ENCODE data around the gene UNC5B. TPM values are rescaled to one million over a fixed set of nuclear protein-coding genes. Genes with fewer than 3 reads are reported as not detected.

The UNC5B gene
- total RNA-seq, 6 donors from 2014 or later, result 8.4 to 27.7 (median 20.5) TPM

DNA sequence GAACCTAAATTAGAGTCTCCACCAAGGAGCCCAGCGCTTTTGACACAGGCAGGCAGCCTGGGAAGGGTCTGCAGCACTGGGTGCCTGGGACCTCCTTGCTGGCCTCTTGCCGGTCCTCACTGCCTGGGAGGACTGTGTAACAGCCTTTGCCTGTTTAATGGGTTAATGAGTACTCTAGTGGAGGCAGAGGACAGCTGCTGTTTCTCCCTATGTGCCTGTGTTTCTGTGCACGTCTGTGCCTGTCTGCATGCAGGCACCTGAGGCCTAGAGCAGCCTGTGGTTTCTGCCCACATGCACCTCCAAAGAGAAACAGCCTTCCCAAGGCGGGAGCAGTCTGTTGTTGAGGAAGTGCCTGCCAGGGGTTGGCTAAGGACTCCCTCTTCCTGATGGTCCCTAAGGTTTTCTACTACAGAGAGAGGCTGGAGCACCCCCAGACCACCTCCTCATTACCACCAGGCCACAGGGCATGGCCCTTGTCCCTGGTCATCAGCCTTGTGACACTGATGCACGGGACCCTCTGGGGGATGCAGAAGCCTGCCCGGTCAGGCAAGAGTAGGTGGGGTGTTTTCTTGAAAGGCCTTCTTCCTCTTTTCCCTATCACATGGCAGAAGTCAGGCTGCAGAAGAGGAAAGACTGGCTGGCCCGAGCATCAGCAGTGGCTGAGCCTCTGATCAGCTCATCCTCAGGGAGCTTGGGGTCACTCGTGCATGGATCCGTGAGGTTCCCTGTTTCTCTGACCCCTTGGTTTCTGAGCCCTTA lies 120.9 kb downstream of the UNC5B start:
- DNase-seq (peak in 1 of 2 donors; percentile 53), ATAC-seq (ENCODE audit: low FRiP score in 2 of 2) (peak; percentile 41 to 70)
- Histone ChIP-seq H3K36me3 (peaks cover 0 to 3% (median under 1%) of the 10 kb centered on the region in 4 donors), H3K27me3 (no peaks in the 10 kb centered on the region), H3K9me3 (no peaks in the 10 kb centered on the region), H3K27ac (peak overlapping the region in 1 of 4 donors; percentile 69), H3K4me1 (peaks cover 6 to 14% (median 10%) of the 10 kb centered on the region in 4 donors), H3K4me3 (no peak overlapping the region)
- 58 to 81% methylated on average over 6 to 9 of the region's 9 CpGs for WGBS, 2 donors
- no peak for TF ChIP-seq POLR2AphosphoS5 (IDR thresholded peaks at IDR 0.05)
- TF ChIP-seq, protein P1, sequence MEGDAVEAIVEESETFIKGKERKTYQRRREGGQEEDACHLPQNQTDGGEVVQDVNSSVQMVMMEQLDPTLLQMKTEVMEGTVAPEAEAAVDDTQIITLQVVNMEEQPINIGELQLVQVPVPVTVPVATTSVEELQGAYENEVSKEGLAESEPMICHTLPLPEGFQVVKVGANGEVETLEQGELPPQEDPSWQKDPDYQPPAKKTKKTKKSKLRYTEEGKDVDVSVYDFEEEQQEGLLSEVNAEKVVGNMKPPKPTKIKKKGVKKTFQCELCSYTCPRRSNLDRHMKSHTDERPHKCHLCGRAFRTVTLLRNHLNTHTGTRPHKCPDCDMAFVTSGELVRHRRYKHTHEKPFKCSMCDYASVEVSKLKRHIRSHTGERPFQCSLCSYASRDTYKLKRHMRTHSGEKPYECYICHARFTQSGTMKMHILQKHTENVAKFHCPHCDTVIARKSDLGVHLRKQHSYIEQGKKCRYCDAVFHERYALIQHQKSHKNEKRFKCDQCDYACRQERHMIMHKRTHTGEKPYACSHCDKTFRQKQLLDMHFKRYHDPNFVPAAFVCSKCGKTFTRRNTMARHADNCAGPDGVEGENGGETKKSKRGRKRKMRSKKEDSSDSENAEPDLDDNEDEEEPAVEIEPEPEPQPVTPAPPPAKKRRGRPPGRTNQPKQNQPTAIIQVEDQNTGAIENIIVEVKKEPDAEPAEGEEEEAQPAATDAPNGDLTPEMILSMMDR (IDR thresholded peaks at IDR 0.05), result no peak
- peak in 1 of 4 donors; percentile 23 for TF ChIP-seq POLR2A (IDR thresholded peaks at IDR 0.05)

GRCh38 chr10:71334221-71334791 lies 121.9 kb downstream of the UNC5B start:
- Histone ChIP-seq H3K9me3 (no peaks in the 10 kb centered on the region), H3K27ac (peak overlapping the region in 1 of 4 donors; percentile 64), H3K27me3 (no peaks in the 10 kb centered on the region), H3K4me3 (no peak overlapping the region), H3K4me1 (peaks cover 6 to 14% (median 10%) of the 10 kb centered on the region in 4 donors), H3K36me3 (peaks cover 0 to 12% (median 1%) of the 10 kb centered on the region in 4 donors)
- ATAC-seq (ENCODE audit: low FRiP score in 2 of 2), result no peak
- TF ChIP-seq POLR2A (IDR thresholded peaks at IDR 0.05) (no peak), POLR2AphosphoS5 (IDR thresholded peaks at IDR 0.05) (no peak), EP300 (IDR thresholded peaks at IDR 0.05) (no peak)
- TF ChIP-seq, protein P1 (IDR thresholded peaks at IDR 0.05), result no peak
- WGBS, 2 donors, result 70 to 76% methylated on average over 12 of the region's 12 CpGs
- DNase-seq, result peak in 1 of 2 donors; percentile 30

GRCh38 chr10:71335173-71335708 lies 122.9 kb downstream of the UNC5B start:
- Histone ChIP-seq H3K4me3 (no peak overlapping the region), H3K36me3 (peaks cover 0 to 21% (median 1%) of the 10 kb centered on the region in 4 donors), H3K9me3 (no peaks in the 10 kb centered on the region), H3K27me3 (no peaks in the 10 kb centered on the region), H3K4me1 (peaks cover 6 to 14% (median 10%) of the 10 kb centered on the region in 4 donors), H3K27ac (no peak overlapping the region)
- 84 to 87% methylated on average over 15 of the region's 15 CpGs for WGBS, 2 donors
- DNase-seq (peak in 1 of 2 donors; percentile 27), ATAC-seq (ENCODE audit: low FRiP score in 2 of 2) (no peak)
- TF ChIP-seq POLR2AphosphoS5 (IDR thresholded peaks at IDR 0.05) (no peak), POLR2A (IDR thresholded peaks at IDR 0.05) (no peak), EP300 (IDR thresholded peaks at IDR 0.05) (no peak)
- TF ChIP-seq, protein P1 (IDR thresholded peaks at IDR 0.05), result no peak

DNA sequence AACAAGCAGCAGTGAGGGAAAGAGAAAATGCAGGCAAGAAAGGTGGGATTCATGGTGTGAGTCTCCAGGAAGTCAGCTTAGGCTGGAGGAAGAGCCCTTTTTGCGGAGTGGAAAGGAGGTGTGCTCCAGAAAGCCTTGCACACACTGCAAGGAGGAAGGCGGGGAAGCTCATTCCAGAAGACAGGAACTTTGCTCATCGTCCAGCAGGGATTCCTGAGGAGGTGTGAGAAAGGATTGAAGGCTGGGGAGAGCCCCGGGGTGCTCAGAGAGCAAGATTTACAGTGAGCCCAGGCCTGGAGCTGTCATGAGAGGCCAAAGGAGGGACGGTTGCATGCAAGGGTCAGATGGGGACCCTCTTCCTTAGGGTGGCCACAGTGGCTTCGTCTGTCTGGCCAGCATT lies 124.3 kb downstream of the UNC5B start:
- no peak for TF ChIP-seq POLR2AphosphoS5 (IDR thresholded peaks at IDR 0.05)
- TF ChIP-seq EP300 (IDR thresholded peaks at IDR 0.05), result no peak
- TF ChIP-seq POLR2A (IDR thresholded peaks at IDR 0.05), result no peak
- TF ChIP-seq, protein P1 (IDR thresholded peaks at IDR 0.05), result no peak
- DNase-seq (no peak), ATAC-seq (ENCODE audit: low FRiP score in 2 of 2) (no peak)
- Histone ChIP-seq H3K4me3 (no peak overlapping the region), H3K9me3 (no peaks in the 10 kb centered on the region), H3K36me3 (peaks cover 0 to 21% (median 0%) of the 10 kb centered on the region in 4 donors), H3K27ac (no peak overlapping the region), H3K27me3 (no peaks in the 10 kb centered on the region), H3K4me1 (peaks cover 6 to 14% (median 10%) of the 10 kb centered on the region in 4 donors)
- 75 to 80% methylated on average over 6 of the region's 6 CpGs for WGBS, 2 donors

All from upper lobe of left lung (tissue), 6 donors.